ENCODE data around the gene RNF144B. TPM values are rescaled to one million over a fixed set of nuclear protein-coding genes. Genes with fewer than 3 reads are reported as not detected.
A peak's percentile ranks its signal among the peaks of the same experiment; 100 is the strongest.

The RNF144B gene
- total and polyA plus RNA-seq, 2 donors (not counting 1 experiment from before 2014, with no cell fraction given): 3.0 to 17.0 TPM

DNA sequence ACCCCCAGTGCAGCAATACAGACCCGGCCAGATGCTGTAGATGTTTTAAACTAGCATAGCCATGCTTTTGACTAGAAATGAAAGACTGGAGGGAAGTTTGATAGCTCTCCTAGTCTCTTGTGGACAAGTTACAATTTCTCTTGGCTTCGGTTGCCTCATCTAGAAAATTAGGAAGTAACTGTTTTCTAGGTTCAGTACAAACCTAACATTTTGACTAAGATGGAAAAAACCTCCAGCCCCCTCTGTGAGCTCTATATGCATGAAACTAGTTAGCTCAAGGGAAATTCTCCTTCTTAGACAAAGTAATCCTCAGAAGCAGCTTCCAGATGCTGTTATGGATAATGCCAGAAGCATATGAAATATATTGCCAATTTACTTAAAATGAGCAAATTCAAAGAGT is 86.6 kb downstream of the RNF144B start:
- H3K4me3 ChIP-seq (ENCODE audit: control extremely low read depth in 1 of 5, extremely low read depth in 1 of 5, insufficient read depth in 1 of 5, low read depth in 2 of 5, low read length in 4 of 5): no peak overlapping the region
- POLR2A ChIA-PET: no interaction called here
- no peaks in the 10 kb centered on the region for H3K27me3 Mint-ChIP-seq

DNA sequence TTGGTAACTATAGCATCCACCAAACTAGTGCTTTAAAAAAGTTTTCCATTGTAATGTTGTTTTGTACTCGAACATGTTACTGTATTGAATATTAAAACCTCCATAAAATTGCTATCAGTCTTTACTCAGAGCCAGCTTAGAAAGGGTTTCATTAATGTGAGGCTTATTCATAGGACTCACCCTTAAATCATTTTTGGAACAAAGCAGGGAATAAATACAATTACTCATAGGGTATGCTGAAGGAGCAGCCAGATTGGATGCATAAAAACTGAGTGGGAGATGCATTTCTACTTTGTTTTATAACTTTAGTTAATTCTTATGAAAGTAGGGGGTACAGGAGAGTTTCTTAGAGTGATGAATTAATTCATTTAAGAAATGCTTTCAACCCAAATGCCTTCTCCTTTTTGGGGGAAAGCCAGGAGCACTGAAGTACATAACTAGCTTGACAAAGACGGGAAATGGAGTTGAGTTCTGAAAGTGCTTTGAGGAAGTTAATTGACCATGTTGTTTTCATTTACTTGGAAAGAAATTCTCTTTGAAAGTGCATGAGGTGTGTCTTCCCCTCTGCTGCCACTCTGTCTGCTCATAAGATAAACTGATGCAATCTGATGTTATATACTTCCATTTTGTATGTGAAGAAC is 90.3 kb downstream of the RNF144B start:
- no peaks in the 10 kb centered on the region for H3K9me3 Mint-ChIP-seq (ENCODE audit: insufficient read depth)
- no CpG with 5 or more reads among the region's 2 CpGs for WGBS (ENCODE audit: insufficient coverage)
- Histone ChIP-seq H3K4me2 (replicated peaks; ENCODE audit: low read depth, low read length, poor library complexity, severe bottlenecking) (peak overlapping the region; percentile 46), H3K79me2 (ENCODE audit: control insufficient read depth, insufficient read depth, low read length) (no peaks in the 10 kb centered on the region), H3K36me3 (replicated peaks in 1 of 2; ENCODE audit: control extremely low read depth in 1 of 2, control insufficient read depth in 1 of 2, extremely low read depth in 1 of 2, insufficient read depth in 2 of 2, low read length in 1 of 2) (no peaks in the 10 kb centered on the region), H3K27me3 (replicated peaks in 1 of 4; ENCODE audit: control extremely low read depth in 1 of 4, control insufficient read depth in 3 of 4, insufficient read depth in 4 of 4, low read length in 3 of 4) (no peaks in the 10 kb centered on the region), H3K9ac (ENCODE audit: low read length) (no peak overlapping the region), H3K27ac (ENCODE audit: low read length in 2 of 2) (peak overlapping the region in 1 of 2 donors; percentile 28), H3K4me3 (ENCODE audit: control extremely low read depth in 1 of 5, extremely low read depth in 1 of 5, insufficient read depth in 1 of 5, low read depth in 2 of 5, low read length in 4 of 5) (no peak overlapping the region), H2AFZ (ENCODE audit: insufficient read depth, low read depth, low read length, poor library complexity, severe bottlenecking) (no peak overlapping the region), H3K9me3 (ENCODE audit: control extremely low read depth in 1 of 3, control insufficient read depth in 2 of 3, insufficient read depth in 1 of 3, low read length in 2 of 3) (peaks cover 0 to 4% (median 0%) of the 10 kb centered on the region in 3 donors), H4K20me1 (ENCODE audit: control insufficient read depth, insufficient read depth, low read length, poor library complexity, severe bottlenecking) (no peaks in the 10 kb centered on the region), H3K4me1 (ENCODE audit: control insufficient read depth in 2 of 2, insufficient read depth in 2 of 2, low read length in 2 of 2) (peaks cover 29 to 31% of the 10 kb centered on the region in 2 donors)
- ChIA-PET CTCF (interaction anchor here (1.5 to 1.9 kb wide), 2 partner anchors 26 to 154 kb away, joined by 3 to 7 read pairs; no protein-coding TSS in a partner anchor), POLR2A (no interaction called here)
- no peaks in the 10 kb centered on the region for H3K27me3 Mint-ChIP-seq
- peak; percentile 61 for DNase-seq
- TF ChIP-seq, protein P1, sequence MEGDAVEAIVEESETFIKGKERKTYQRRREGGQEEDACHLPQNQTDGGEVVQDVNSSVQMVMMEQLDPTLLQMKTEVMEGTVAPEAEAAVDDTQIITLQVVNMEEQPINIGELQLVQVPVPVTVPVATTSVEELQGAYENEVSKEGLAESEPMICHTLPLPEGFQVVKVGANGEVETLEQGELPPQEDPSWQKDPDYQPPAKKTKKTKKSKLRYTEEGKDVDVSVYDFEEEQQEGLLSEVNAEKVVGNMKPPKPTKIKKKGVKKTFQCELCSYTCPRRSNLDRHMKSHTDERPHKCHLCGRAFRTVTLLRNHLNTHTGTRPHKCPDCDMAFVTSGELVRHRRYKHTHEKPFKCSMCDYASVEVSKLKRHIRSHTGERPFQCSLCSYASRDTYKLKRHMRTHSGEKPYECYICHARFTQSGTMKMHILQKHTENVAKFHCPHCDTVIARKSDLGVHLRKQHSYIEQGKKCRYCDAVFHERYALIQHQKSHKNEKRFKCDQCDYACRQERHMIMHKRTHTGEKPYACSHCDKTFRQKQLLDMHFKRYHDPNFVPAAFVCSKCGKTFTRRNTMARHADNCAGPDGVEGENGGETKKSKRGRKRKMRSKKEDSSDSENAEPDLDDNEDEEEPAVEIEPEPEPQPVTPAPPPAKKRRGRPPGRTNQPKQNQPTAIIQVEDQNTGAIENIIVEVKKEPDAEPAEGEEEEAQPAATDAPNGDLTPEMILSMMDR (IDR thresholded peaks at IDR 0.05): no peak
- no peak for TF ChIP-seq EZH2 (IDR thresholded peaks at IDR 0.05; ENCODE audit: borderline replicate concordance, insufficient read depth, low read depth, low read length, poor library complexity, severe bottlenecking)
- peak; percentile 66 for ATAC-seq (ENCODE audit: low read depth)
- H3K27ac Mint-ChIP-seq: peak overlapping the region; percentile 38
- peak overlapping the region; percentile 11 for H3K4me3 Mint-ChIP-seq
- H3K4me1 Mint-ChIP-seq: peaks cover 33% of the 10 kb centered on the region
- intact Hi-C loops (cut with micrococcal nuclease): loop anchor here (10.0 kb wide), 1 partner anchor 73 kb away; no protein-coding TSS in a partner anchor

More for the DNA sequence above, 86.6 kb downstream of the RNF144B start:
- Mint-ChIP-seq H3K9me3 (ENCODE audit: insufficient read depth) (no peaks in the 10 kb centered on the region), H3K4me3 (no peak overlapping the region), H3K4me1 (peaks cover 28% of the 10 kb centered on the region), H3K27ac (no peak overlapping the region)
- TF ChIP-seq, protein P1 (IDR thresholded peaks at IDR 0.05): no peak
- Histone ChIP-seq H3K27ac (ENCODE audit: low read length in 2 of 2) (no peak overlapping the region), H3K9ac (ENCODE audit: low read length) (no peak overlapping the region), H3K36me3 (replicated peaks in 1 of 2; ENCODE audit: control extremely low read depth in 1 of 2, control insufficient read depth in 1 of 2, extremely low read depth in 1 of 2, insufficient read depth in 2 of 2, low read length in 1 of 2) (peaks cover 0 to under 1% of the 10 kb centered on the region in 2 experiments), H4K20me1 (ENCODE audit: control insufficient read depth, insufficient read depth, low read length, poor library complexity, severe bottlenecking) (no peaks in the 10 kb centered on the region), H3K4me2 (replicated peaks; ENCODE audit: low read depth, low read length, poor library complexity, severe bottlenecking) (no peak overlapping the region), H2AFZ (ENCODE audit: insufficient read depth, low read depth, low read length, poor library complexity, severe bottlenecking) (no peak overlapping the region), H3K27me3 (replicated peaks in 1 of 4; ENCODE audit: control extremely low read depth in 1 of 4, control insufficient read depth in 3 of 4, insufficient read depth in 4 of 4, low read length in 3 of 4) (no peaks in the 10 kb centered on the region), H3K9me3 (ENCODE audit: control extremely low read depth in 1 of 3, control insufficient read depth in 2 of 3, insufficient read depth in 1 of 3, low read length in 2 of 3) (peaks cover 0 to 4% (median 0%) of the 10 kb centered on the region in 3 donors), H3K79me2 (ENCODE audit: control insufficient read depth, insufficient read depth, low read length) (no peaks in the 10 kb centered on the region), H3K4me1 (ENCODE audit: control insufficient read depth in 2 of 2, insufficient read depth in 2 of 2, low read length in 2 of 2) (peaks cover 23 to 29% of the 10 kb centered on the region in 2 donors)
- no peak for DNase-seq
- intact Hi-C loops (cut with micrococcal nuclease): loop anchor here (10.0 kb wide), 1 partner anchor 69 kb away; no protein-coding TSS in a partner anchor
- WGBS (ENCODE audit: insufficient coverage): no CpG with 5 or more reads among the region's 2 CpGs
- ATAC-seq (ENCODE audit: low read depth): no peak
- CTCF ChIA-PET: interaction anchor here (1.1 to 1.6 kb wide), 2 partner anchors 12 to 28 kb away, joined by 3 to 6 read pairs; no protein-coding TSS in a partner anchor
